CD4-positive, alpha-beta T cell treated with Interleukin-17A for 1 hour (primary cell): ENCODE results near the gene HOXB7.

Experiments
- DNase-seq: peaks from one replicate; pipeline ENCODE4 v3.0.0-alpha.2; 2020

The HOXB7 gene

GRCh38 chr17:48577946-48578615 lies 32.7 kb downstream of the HOXB7 start, which contains the start of gene HOXB4:
TSS of gene HOXB4 (minus strand) at chr17:48578350. CDS start at chr17:48578319, 31 bp downstream.
- DNase-seq, result peak; percentile 78

GRCh38 chr17:48577330-48577945 lies 33.4 kb downstream of the HOXB7 start:
- no peak for DNase-seq

- no peak for DNase-seq
Observed at GRCh38 chr17:48576479-48577309, 34.1 kb downstream of the HOXB7 start.

- DNase-seq, result no peak
Observed at GRCh38 chr17:48575673-48576478, 34.9 kb downstream of the HOXB7 start.

GRCh38 chr17:48575066-48575582 lies 35.7 kb downstream of the HOXB7 start:
- no peak for DNase-seq

GRCh38 chr17:48574505-48575065 lies 36.2 kb downstream of the HOXB7 start:
- DNase-seq, result no peak

- DNase-seq, result no peak
Observed at GRCh38 chr17:48571826-48572417, 38.9 kb downstream of the HOXB7 start.

- DNase-seq, result no peak
Observed at GRCh38 chr17:48571024-48571818, 39.6 kb downstream of the HOXB7 start.

GRCh38 chr17:48570325-48571023 lies 40.3 kb downstream of the HOXB7 start:
- no peak for DNase-seq

- no peak for DNase-seq
Observed at GRCh38 chr17:48569674-48570324, 41.0 kb downstream of the HOXB7 start.

GRCh38 chr17:48569240-48569582 lies 41.6 kb downstream of the HOXB7 start:
- no peak for DNase-seq

- no peak for DNase-seq
Observed at GRCh38 chr17:48568499-48569239, 42.1 kb downstream of the HOXB7 start.

GRCh38 chr17:48567646-48568354 lies 43.0 kb downstream of the HOXB7 start:
- no peak for DNase-seq

GRCh38 chr17:48567209-48567608 lies 43.6 kb downstream of the HOXB7 start:
- DNase-seq, result no peak

- DNase-seq, result no peak
Observed at GRCh38 chr17:48566717-48567116, 44.1 kb downstream of the HOXB7 start.

GRCh38 chr17:48565925-48566710 lies 44.7 kb downstream of the HOXB7 start:
- DNase-seq, result no peak

- no peak for DNase-seq
Observed at GRCh38 chr17:48565022-48565554, 45.7 kb downstream of the HOXB7 start.
